HG03457 (cell line): ENCODE measurements around the gene MRPL28.
"Not testable (repeated sequence)": the region's sequence is repeated elsewhere in the genome, so short reads cannot be mapped to it uniquely, and the experiment has no call there.

Experiments used
- ATAC-seq: cut with Tn5 transposase; IDR thresholded peaks from one replicate; pipeline ENCODE4 v1.9.1; 2021; ENCODE audit warnings: moderate number of reproducible peaks; ENCODE audit not compliant: unreplicated experiment

Gene MRPL28

DNA sequence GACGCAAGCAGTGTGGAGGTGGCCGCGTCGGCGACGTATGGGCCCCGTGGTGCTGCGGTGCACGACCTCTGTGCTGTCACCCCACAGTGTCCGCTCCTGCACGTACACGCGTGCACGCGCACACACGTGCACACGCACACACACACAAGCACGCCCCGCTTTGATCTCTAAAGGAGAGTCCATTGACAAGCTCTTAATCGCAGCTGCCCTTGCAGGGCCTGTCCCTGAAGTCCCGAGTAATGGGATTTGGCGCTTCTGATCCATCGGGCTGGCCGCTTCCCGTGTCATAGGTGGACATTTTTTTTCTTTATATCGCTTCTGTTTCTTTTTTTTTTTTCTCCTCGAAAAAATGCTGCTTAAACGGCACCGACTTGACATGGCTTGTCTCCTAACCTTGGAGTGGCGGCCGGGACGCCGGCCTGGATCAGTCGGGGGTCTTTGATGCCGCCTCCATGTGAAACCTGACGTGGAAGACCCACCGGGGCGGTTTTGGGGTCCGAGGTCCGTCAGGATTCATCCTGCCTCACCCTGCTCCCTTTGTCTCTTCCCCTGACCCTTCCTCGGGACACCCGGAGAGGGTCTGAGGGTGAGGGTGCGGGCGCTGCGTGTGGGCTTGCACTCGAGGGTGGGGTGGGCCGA, 9.5 kb downstream of the MRPL28 start:
- no peak for ATAC-seq

DNA sequence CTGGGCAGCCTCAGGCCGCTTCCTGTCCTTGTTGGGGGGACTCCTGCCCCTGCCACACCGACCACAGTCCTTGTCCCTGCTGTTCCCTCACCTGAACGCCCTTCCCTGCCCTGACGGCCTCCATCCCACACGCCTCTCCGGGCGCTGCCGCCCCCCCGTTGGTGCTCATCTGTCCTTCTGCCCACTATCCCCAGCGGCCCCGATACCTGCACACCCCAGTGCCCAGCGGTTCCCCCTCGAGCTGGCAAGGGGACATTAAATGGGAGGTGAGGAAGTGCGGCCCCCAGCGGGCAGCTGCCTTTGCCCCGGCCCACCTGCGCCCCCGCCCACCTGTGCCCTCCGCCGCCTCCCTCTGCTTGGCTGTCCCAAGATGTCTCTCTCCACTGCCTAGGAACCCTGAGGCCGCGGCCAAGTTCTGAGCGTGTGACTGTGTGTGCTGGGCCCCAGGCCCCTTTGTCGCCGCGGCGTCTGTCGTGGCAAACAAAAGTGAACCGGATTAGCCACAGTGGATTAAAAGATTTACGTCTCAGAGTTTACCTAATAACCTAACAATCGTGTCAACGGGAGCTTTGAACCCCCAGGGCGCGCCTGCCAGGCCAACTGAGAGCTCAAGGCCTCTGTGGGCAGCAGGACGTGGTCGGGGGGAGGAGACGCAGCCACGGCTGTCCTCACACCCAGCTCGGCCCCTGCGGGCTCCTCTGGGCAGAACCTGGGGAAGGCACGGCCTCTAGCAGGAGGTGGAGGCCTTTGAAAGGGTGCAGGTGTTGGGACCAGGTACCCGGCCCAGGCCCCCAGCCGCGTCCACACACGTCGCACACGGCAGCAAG, 10.3 kb downstream of the MRPL28 start:
- no peak for ATAC-seq

DNA sequence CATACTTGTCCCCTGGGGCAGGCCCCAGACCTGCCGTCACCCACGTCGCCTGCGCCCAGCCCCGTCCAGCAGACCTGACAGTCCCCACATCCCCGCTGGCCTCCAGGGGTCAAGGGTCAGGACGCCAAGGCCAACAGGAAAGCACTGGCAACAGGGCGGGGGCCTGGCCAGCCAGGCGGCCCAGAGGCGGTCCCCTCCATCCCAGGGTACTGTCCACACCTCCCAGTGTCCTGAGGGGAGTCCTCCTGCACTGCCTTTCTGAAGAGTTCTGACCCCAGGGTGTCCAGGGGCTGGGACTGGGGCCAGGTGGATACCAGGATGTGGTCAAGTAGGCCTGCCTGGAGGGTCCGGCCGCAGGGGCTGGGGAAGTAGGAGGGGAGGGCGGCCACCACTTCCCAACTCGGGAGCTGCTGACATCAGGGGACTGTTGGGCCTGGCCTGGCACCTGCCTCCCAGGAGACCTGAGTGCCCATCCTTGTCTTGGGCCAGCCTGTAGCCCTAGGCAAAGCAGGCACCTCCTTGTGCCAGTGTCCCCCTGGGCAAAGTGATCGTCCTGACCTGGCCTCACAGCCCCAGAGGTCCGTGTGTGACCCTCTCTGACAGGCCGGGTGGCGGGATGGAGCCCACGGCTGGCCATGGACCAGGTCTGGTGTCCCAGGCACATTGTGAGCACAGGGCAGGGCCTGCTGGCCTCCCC, 11.1 kb downstream of the MRPL28 start:
- no peak for ATAC-seq

DNA sequence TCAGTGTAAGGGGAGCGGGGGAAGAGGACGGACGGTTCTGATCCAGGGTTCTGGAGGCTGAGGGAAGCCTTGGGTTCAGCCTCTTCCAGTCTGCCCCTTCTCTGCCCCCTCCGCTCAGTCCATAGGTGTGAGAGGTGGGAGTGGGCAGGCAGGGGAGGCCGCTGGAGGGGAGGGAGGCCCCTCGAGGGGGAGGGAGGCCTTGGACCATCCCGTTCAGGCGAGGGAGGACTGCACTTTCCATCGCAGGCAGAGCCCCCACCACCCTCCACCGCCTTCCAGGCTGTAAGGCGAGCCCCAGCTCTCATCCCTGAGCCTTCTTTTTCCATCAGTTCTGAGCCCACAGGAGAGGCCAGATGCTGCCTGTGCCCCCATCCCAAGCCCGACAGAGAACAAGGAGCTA, 13.6 kb downstream of the MRPL28 start:
- ATAC-seq, result no peak

DNA sequence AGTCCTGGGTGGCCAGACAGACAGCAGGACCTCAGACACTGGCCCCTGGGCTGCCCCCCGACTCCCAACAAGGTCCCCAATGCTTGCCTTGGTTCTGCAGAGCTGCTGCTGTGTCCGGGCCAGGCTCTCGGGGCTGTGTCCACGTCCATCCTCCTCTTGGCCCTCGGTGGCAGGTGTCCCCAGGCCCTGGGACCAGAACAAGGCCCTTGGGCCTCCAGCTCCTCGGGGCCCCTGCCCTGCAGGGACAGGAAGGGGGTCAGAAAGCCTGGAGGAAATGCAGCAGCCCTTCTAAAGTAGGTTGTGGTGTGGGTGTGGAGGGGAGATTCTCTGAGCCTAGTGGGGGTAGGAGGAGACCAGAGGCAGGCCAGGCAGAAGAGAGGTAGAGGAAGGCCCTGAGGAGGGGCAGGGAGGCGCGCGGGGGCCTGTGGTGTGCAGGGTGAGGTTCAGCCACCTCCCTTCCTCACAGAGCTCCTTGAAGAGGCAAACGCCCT, 15.3 kb downstream of the MRPL28 start:
- ATAC-seq, result no peak

DNA sequence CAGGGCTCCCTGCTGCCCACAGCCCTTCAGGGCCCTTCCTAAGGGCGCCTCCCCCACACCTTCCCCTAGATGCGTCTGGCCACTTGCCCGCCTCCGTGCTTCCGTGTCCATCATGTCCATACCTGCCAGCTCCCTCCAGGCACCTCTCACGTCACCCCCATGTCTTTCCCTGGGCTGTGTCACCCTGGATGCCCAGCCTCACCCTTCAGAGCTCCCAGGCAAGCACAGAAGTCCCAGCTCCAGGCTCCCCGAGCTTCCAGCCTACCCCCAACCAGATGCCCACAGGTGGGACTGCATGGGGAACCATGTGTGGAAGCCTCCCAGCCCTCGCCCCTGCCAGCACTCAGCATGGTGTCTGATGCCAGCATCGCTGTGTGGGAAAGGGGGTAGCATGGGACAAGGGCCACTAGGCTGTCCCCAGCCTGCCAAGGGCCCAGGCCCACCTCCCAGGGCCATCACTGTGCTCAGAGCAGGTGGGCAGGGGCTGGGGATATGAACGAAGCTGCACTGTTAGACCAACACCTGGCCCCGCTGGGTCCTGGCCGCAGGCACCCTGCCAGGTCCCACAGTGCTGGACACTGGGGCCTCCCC, 16.0 kb downstream of the MRPL28 start:
- no peak for ATAC-seq

DNA sequence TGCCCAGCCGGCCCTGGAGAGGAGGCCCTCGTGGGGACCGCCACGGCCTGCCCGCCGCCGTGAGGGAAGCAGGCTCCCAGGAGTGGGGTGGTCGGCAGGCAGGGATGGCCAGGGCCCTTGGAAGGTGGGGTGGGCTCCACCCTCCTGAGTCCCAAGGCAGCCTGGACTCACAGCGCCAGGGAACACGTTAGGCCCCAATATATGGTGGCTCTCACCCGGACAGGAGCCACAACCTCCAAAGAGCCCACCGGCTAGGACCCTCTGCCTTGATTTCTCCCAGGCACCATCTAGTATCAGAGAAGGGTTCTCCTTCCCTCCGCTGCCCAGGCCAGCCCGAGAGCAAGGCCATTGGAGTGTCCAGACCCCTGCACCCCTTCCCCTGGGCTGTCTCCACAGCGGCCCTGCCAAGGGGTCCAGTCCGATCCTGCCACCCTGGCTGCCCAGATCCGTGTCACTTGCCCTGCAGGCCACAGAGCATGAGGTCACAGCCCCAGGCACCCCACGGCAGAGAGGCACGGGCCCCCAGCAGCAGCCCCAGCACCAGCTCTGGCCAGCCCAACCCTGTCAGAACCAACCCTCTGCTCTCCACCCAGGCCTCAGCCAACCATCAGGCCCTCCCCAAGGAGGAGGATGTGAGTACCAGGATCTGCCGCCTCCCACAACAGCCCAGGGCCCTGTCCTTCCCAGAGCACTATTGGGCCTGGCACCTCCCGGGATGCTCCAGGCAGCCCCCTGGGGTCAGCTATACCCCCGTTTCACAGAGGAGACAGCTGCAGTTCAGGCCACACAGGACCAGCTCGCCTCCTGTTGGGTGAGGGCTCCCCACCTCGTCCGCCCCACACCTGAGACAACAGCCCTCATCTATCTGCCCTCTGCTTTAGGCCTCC, 16.7 kb downstream of the MRPL28 start:
- ATAC-seq, result no peak

DNA sequence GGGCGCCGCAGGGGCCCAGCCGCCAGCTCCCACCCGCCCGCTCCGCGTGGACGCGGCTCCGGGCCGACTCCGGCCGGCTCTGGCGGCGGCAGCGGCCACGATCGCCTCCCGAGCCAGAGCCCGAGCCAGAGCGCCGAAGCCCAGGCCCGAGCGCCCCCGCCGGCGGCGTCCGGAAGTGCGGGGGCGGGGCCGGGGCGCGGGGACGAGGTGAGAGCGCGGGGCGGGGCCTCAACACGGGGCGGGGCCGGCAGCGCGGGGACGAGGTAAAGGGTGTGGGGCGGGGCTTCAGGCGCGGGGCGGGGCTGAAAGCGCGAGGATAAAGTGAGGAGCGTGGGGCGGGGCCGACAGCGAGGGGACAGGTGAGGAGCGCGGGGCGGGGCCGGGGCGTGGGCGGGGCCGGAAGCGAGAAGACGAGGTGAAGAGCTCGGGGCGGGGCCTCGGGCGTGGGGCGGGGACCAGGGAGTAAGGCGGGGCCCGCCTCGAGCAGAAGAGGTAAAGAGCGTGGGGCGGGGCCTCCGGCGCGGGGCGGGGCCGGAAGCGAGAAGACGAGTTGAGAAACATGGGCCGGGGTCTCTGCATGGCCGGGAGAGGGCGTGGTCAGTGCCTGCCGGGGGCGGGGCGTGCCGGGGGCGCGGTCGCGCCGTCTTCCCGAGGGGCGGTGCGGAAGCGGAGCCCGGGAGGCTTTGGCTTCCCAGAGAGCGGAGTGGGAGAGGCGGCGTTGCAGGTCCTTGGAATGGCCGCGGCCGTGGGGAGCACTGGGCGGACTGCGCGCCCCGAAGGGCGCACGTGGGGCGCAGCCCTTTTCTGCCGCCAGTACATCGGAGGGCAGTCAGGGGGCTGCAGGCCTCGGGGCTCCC, 17.6 kb downstream of the MRPL28 start, which contains the start of gene AXIN1:
AXIN1 (minus strand) TSS at position 177 of the 857 bp plus-strand sequence. CDS start 5,698 bp downstream, outside the sequence.
- no peak for ATAC-seq

DNA sequence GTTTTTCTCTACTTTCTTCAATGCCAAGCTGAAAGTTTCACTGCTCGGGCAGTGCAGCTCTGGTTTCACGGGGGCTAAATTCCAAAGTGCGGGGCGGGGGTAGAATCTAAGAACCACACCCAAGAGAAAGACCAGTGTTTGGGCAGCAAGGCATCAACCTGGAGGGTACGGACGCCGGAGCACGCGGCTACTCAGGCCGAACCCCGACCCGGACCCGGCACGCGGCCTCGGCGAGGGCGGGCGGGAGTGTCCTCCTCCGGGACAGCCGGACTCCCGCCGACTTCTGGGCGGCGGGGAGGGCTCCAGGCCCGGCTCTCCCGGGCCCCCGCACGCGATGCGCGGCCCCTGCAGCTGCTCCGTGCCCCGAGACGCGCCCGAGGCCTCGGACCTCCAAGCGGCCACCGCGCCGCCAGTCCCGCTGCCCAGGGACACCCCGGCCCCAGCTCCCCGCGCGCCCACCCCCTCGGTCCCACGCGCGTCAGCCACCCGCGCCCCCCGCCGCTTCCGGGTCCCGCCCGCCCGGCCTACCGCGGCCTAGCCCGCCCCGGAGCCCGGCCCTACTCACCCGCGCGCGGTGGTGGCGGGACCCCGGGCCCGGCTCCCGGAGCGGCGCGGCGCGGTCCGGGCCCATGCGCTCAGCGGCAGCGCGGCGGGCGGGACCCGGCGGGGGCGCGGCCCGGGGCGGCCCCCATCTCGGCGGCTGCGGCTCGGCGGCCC, 18.4 kb downstream of the MRPL28 start:
- ATAC-seq, result no peak

DNA sequence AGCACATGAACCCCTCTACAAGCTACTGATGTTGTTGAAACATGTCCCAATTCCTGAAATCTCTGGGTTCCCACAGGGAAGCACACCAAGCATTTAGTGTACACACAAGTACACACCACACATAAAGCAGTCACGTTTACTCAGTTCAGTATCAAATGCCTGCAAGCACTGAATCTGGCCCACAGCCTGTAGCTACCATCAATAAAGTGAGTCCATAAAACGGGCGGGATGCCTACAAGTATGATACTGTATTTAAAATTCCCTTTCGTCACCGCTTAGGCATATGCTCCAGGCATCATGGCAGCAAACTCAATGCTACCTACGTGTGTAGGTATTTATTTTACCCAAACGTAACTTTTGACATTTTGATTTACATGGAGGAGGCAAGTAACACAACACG, 20.1 kb downstream of the MRPL28 start:
- ATAC-seq, result no peak

DNA sequence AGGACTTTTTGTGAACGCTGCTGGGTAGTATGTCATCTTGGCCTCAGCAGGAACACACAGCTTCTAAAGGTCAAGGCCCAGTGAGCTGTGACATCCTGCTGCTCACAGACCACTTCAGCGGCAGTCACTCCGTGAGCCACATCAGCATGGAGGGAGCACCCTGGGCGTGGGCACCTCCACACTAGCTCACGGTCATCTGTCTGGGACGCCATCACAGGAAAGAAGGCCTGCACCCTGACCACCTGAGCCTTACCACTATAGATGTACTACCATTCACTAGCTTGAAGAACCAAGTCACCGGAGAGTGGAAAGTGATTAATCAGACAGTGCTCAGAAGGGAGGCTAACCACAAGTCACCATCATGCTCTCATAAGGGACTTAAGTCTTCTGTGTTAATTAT, 21.1 kb downstream of the MRPL28 start:
- no peak for ATAC-seq

DNA sequence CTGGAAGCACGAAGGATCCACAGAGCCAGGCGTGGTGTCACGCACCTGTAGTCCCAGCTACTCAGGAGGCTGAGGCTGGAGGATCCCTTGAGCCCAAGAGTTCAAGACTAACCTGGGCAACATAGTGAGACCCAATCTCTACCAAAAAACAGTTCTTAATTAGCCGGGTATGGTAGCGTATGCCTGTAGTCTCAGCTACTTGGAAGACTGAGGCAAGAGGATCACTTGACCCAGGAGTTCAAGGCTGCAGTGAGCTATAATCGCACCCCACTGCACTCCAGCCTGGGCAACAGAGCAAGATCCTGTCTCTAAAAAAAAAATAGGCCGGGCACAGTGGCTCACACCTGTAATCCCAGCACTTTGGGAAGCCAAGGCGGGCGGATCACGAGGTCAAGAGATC, 21.8 kb downstream of the MRPL28 start:
- not testable (repeated sequence) for ATAC-seq

DNA sequence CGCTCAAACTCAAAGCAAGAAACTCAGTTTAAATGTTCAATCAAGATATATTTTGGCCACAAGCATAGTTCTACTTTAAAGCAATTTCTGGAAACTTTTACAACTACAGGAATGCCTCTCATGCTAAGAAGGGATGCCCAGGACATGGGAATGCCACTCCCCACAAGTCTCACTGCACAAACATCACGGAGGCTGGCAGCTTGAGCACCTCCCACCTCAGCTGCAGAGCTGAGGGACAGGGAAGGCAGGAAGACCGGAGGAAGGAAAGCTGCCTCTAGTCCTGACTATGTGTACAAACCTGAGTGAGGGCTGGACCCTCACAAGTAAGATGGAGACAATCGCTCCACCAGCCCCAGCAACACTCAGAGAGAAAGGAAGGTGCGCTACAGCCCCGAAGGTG, 23.1 kb downstream of the MRPL28 start:
- no peak for ATAC-seq

DNA sequence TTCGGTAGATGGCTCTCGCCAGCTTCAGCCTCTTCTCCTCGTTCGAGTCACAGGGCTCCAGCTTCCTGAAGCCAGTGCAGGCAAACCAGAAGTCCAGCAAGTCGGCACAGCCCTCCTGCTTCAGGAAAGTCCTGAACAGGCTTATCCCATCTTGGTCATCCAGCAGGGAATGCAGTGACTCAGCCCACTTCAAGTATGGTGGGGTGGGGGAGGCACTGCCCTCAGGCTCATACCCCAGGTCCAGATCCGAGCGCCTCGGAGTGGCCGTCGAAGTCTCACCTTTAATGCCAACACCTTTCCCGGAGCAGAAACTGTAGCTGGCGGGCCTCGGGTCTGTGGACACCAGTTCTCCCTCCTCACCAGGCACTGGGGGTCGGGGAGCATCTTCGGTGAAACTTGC, 23.8 kb downstream of the MRPL28 start:
- ATAC-seq, result no peak

DNA sequence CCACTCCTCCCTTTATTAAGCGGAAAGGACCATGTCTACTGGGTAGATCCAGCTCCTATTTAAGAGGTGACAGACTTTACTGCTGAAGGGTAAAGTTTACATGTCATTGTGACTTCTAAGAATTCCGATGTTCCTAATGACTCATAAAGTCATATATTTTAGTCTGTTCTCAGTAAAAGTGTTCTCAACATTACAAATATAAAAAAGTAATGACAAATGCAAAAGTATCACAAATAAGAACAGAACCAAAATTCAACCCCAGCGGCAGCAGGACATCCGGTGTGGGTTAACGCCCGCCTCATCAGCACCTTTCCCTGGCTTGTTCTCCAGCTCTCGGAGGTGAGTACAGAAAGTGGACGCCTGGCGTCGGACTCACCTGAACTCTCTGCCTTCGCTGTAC, 24.6 kb downstream of the MRPL28 start:
- ATAC-seq, result no peak

DNA sequence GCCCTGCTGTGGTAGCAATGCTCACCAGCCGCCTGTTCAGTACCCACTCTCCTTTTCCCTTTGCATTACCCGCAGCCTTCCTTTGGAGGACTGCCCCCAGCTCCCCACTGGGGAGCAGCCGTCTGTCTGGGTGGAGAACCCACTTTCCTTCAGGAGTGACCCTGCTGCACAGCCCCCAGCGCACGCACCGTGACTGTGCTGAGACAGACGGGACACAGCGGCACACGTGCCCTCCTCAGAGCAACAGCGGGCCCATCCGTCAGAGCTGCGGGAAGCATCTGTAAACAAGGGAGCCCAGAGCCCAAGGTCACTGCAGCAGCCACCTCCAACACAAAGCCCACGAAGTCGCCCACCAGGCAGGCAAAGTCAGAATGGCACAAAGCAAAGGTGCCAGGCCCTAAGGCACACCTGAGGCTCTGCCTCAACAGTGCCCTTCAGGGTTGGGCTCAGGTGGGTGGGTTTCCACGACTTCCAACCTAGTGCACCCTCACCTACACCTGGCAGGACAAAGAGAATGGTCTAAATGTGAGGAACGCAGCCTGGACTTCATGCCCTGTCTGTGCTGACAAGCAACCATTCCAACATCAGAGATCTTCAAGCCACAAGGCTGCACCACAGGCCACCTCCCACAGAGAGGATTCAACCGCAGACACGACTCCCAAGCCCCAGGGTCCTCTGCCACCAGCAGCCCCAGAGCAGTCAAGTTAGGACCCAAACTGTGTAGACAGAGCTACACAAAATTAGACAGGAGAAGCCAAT, 27.7 kb downstream of the MRPL28 start:
- ATAC-seq, result no peak

DNA sequence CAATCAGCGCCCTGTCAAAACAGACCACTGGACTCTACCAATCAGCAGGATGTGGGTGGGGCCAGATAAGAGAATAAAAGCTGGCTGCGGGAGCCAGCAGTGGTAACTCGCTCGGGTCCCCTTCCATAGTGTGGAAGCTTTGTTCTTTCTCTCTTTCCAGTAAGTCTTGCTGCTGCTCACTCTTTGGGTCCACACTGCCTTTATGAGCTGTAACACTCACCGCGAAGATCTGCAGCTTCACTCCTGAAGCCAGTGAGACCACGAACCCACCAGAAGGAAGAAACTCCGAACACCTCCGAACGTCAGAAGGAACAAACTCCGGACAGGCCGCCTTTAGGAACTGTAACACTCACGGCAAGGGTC, 28.4 kb downstream of the MRPL28 start:
- ATAC-seq, result not testable (repeated sequence)
